Measurements from ENCODE around the gene MTF1. TPM values are rescaled to one million over a fixed set of nuclear protein-coding genes. Genes with fewer than 3 reads are reported as not detected.
"Not testable (repeated sequence)": the region's sequence is repeated elsewhere in the genome, so short reads cannot be mapped to it uniquely, and the experiment has no call there.

MTF1 gene
- 1.4 and 1.6 TPM in 2 replicates for total RNA-seq (2014; rRNA removed; shearing (Covaris generic))
- polyA plus RNA-seq (2015; cell fraction: cytosol; rRNA removed), result 2.7 and 3.0 TPM in 2 replicates
- 3.6 and 3.7 TPM in 2 replicates for polyA plus RNA-seq (2015; cell fraction: nucleus; rRNA removed)

DNA sequence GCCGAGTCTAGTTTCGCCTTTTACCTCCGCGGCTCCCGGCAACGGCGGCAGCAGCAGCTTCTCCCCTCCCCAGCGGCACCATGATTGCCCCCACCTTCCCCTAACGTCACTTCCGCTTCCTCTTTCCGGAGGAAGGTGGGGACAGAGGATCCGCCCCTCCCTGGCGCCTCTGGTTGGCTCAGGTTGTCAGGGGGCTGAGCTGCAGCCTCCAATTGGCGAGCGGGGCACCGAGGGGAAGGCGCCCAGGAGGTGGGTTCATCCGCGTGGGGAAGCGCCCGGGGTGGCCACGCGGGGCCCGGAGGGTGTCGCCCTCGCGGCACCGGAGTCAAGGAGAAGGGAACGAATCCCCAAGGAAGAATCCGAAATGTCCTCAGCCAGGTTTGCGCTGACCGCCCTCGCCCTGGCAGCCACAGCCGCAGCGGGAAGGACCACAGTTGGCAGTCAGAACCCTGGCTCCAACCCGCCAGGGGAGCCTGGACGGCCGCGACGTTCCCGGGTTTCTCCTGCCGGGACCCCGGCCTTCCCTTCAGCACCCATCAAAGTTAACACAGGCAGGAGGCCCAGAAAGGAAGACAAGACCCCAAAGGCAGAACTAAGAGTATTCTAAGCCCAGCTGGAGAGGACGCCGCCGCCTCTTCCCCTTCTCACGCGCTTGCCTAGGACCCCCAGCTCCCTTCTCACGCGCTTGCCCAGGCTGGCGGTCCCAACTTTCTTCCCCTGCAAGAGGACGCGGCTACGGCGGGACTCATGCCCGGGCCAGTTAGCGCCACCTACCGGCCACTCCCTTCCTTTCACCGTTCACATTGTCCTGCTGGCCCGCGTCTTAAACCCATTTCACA, at the start of gene MTF1:
MTF1 (minus strand) TSS at position 86 of the 839 bp plus-strand sequence. CDS start 1,934 bp downstream, outside the sequence.
- peak; percentile 96 for DNase-seq (ENCODE audit: low read depth, low spot score)
- in situ Hi-C loops (cut with HindIII; ENCODE audit: low pct_unique_long_range_greater_than_20kb, low sequenced_read_pairs), result no loop called here

DNA sequence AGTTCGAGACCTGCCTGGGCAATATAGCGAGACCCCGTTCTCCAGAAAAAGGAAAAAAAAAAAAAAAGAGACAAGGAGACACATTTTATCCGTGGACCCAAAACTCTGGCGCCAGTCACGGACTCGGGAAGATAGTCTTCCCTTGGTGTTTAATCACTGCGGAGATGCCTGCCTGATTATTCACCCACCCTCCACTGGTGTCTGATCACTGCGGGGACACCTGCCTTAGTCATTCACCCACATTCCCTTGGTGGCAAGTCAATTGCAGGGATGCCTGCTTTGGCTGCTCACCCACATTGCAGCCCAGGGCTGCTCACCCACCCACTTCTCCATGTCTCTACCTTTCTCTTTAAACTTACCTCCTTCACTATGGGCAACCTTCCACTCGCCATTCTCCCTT, 49.1 kb upstream of the MTF1 start:
- DNase-seq (ENCODE audit: low read depth, low spot score); in situ Hi-C loops (cut with HindIII; ENCODE audit: low pct_unique_long_range_greater_than_20kb, low sequenced_read_pairs): not testable (repeated sequence)

DNA sequence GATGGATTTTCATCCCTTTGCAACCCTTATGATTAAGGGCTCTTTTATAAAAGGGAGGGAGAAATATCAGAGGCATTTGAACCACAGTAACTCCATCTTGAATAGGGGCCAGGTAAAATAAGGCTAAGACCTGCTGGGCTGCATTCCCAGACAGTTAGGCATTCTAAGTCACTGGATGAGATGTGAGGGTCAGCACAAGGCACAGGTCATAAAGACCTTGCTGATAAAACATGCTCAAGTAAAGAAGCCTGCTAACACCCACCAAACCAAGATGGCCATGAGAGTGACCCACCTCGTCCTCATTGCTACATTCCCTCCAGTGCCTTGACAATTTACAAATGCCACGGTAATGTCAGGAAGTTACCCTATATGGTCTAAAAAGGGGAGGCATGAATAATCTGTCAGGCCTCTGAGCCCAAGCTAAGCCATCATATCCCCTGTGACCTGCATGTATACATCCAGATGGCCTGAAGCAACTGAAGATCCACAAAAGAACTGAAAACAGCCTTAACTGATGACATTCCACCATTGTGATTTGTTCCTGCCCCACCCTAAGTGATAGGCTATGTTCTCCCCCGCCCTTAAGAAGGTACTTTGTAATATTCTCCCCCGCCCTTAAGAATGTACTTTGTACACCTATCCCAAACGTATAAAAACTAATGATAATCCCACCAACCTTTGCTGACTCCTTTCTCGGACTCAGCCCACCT, 48.2 kb upstream of the MTF1 start:
- DNase-seq (ENCODE audit: low read depth, low spot score); in situ Hi-C loops (cut with HindIII; ENCODE audit: low pct_unique_long_range_greater_than_20kb, low sequenced_read_pairs): not testable (repeated sequence)

DNA sequence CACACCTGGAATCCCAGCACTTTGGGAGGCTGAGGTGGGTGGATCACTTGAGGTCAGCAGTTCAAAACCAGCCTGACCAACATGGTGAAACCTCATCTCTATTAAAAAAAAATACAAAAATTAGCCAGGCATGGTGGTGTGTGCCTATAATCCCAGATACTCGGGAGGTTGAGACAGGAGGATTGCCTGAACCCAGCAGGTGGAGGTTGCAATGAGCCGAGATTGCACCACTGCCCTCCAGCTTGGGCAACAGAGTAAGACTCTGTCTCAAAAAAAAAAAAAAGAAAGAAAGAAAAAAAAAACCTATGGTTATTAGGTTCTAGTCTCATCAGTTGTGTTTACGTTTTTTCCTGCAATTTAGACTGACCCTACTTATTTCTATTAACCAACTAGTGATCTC, 47.2 kb upstream of the MTF1 start:
- DNase-seq (ENCODE audit: low read depth, low spot score); in situ Hi-C loops (cut with HindIII; ENCODE audit: low pct_unique_long_range_greater_than_20kb, low sequenced_read_pairs): not testable (repeated sequence)

DNA sequence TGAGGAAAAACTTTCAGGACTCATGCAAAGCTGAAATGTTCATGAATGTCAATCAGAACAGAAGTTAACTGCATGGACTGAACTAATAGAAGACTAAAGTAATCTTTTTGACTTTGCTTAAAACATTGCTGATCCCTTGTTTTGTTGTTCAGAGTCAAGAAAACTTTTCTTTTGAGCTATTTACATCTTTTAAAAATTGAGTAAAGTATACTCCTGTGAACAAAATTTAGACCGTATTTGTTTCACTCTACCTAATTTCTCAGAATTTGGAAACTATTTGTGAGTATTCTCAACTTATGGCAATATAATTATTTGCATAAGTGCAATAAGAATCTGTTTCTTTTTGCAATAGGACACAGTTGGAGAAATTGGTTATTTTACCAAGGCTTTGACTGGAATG, 46.3 kb upstream of the MTF1 start:
- no peak for DNase-seq (ENCODE audit: low read depth, low spot score)
- in situ Hi-C loops (cut with HindIII; ENCODE audit: low pct_unique_long_range_greater_than_20kb, low sequenced_read_pairs), result no loop called here

DNA sequence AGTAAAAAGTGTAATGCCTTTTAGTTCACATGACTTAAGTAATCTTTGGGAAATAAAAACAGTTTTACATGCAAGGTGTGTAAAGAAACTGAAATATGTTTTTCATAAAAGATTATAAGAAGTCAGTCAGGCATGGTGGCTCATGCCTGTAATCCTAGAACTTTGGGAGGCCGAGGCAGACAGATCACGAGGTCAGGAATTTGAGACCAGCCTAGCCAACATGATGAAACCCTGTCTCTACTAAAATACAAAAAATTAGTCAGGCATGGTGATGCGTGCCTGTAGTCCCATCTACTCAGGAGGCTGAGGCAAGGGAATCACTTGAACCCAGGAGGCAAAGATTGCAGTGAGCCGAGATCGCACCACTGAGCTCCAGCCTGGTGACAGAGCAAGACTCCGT, 44.5 kb upstream of the MTF1 start:
- in situ Hi-C loops (cut with HindIII; ENCODE audit: low pct_unique_long_range_greater_than_20kb, low sequenced_read_pairs); DNase-seq (ENCODE audit: low read depth, low spot score): not testable (repeated sequence)

DNA sequence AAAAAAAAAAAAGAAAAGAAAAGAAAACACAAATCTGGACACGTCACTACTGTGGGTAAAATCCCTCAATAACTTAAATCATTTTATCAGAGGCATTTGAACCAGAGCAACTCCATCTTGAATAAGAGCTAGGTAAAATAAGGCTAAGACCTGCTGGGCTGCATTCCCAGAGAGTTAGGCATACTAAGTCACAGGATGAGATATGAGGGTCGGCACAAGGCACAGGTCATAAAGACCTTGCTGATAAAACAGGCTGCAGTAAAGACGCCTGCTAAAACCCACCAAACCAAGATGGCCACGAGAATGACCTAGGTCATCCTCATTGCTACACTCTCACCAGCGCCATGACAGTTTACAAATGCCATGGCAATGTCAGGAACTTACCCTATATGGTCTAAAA, 43.6 kb upstream of the MTF1 start:
- DNase-seq (ENCODE audit: low read depth, low spot score), result no peak
- in situ Hi-C loops (cut with HindIII; ENCODE audit: low pct_unique_long_range_greater_than_20kb, low sequenced_read_pairs), result no loop called here

DNA sequence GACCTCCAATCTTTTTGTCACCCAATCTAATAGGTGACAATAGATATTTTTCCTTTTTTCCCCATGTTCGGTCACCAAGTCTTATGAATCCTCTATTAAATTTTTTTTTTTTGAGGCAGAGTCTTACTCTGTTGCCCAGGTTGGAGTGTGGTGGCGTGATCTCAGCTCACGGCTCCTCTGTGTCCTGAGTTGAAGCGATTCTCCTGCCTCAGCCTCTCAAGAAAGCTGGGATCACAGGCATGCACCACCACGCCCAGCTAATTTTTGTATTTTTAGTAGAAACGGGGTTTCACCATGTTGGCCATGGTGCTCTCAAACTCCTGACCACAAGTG, 42.5 kb upstream of the MTF1 start:
- in situ Hi-C loops (cut with HindIII; ENCODE audit: low pct_unique_long_range_greater_than_20kb, low sequenced_read_pairs), result no loop called here
- DNase-seq (ENCODE audit: low read depth, low spot score), result no peak

DNA sequence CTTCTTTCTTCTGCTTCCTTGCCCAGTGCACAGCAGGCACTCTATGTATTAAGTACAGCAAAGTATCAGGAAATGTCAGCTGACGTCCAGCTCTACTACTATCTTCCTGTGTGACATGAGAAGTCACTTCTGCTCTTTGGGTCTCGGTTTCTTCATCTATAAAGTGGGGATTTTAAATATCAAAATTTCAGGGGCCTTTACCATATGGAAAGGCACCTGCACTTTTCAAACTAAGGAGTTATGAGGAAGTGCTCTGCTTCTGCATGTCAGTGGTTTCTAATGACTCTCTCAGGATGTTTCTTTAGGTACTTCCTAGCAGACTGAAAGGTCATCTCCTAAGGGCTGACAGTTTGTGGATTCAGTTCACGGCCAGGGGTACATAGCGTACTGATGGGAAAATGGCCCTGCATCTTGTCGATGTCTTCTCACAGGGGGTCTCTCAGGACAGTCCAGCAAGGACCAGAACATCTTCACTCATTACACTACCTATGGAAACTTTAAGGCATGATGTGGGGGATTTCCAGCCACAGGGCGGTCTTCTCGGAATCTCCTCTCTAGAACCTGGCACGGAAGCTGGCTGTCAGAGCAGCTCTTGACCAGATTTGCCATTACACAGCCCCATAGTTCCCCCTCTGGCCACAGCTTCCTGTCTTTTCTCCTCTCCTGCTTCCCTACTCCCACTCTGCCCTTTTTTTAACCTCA, 42.0 kb upstream of the MTF1 start:
- in situ Hi-C loops (cut with HindIII; ENCODE audit: low pct_unique_long_range_greater_than_20kb, low sequenced_read_pairs), result no loop called here
- no peak for DNase-seq (ENCODE audit: low read depth, low spot score)

DNA sequence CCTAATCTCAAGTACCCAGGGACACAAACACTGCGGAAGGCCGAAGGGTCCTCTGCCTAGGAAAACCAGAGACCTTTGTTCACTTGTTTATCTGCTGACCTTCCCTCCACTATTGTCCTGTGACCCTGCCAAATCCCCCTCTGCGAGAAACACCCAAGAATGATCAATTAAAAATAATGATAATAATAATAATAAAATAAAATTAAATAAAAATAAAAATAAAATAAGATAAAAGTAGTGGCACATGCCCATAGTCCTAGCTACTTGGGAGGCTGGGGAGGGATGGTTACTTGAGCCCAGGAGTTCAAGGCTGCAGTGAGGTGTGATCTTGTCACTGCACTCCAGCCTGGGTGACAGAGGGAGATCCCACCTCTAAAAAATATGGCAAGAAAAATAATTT, 38.2 kb upstream of the MTF1 start:
- in situ Hi-C loops (cut with HindIII; ENCODE audit: low pct_unique_long_range_greater_than_20kb, low sequenced_read_pairs); DNase-seq (ENCODE audit: low read depth, low spot score): not testable (repeated sequence)

DNA sequence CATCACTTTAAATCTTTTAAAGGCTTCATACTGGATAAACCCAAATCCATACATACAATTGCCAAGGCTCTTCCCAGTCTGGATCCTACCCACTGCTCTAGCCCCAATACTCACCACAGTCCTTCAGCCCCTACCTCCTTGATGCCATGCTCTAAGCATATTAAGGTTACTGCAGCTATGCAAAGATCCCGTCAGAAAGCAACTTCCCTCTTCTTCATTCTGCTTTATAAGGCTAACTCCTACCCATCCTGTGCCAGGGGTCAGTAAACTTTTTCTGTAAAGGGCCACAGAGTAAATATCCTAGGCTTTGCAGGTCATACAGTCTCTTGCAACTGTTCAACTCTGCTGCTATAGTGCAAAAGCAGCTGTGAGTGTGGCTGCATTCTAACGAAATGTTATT, 34.3 kb upstream of the MTF1 start:
- DNase-seq (ENCODE audit: low read depth, low spot score), result no peak
- in situ Hi-C loops (cut with HindIII; ENCODE audit: low pct_unique_long_range_greater_than_20kb, low sequenced_read_pairs), result no loop called here

DNA sequence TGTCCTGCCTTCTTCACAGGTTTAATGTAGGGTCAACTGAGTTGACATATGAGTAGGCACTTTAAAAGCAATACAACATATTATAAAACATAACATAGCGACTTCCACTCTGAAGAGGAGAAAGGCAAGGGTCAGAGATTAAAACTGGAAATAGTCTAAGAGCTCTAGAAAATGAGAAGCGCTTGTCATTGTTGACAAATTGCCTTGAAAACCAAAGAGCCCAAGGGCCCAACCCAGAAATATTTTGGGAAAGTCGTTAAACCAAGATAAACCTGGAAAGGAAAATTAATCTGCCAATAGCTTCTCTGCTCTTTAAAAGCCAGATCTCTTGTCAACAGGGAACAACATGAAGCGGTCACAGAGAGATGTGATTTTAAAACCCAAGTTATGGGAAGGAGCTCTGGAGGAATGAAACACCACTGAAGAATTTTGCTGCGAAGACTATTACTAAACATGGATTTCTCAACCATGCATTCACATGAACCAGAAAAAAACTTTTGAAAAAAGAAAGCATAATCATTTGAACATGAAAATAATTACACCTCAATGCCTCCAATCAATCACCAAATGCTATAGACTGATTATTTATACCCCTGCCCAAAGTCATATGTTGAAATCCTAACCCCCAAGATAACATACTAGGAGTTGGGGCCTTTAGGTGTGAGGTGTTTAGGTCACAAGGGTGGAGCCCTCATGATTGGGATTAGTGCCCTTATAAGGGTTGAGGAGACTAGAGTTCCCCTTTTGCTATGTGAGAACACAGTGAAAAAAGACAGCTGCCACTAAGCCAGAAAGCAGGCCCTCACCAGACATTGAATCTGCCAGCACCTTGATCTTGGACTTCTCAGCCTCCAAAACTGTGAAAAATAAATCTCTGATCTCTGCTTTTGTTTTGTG, 33.0 kb upstream of the MTF1 start:
- no peak for DNase-seq (ENCODE audit: low read depth, low spot score)
- in situ Hi-C loops (cut with HindIII; ENCODE audit: low pct_unique_long_range_greater_than_20kb, low sequenced_read_pairs), result no loop called here

DNA sequence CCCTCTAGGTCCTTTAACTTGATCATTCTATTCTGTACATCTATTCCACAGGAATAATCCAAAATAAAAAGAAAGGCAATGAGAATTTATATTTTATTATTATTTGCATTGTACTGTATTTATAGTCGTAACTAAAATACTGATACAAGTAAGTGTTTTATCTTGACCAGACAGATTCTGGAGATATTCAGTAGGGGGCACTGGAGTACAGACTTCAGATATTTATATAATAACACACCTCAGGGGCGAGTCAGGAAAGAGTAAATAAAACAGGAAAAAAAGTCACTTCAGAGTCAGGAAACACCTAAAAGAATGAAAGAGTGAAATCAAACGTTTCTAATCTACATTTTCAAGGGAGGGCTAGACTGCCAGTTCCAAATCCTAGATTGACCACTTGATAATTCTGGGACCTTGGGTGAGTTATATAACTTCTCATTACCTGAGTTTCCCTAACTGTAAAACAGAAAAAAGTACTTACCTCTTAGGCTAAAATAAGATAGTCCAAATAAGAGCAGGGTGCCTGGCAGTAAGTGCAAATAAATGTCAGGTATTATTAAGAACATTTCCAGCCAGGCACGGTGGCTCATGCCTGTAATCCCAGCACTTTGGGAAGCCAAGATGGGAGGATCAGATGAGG, 31.1 kb upstream of the MTF1 start:
- in situ Hi-C loops (cut with HindIII; ENCODE audit: low pct_unique_long_range_greater_than_20kb, low sequenced_read_pairs), result no loop called here
- DNase-seq (ENCODE audit: low read depth, low spot score), result peak; percentile 53

DNA sequence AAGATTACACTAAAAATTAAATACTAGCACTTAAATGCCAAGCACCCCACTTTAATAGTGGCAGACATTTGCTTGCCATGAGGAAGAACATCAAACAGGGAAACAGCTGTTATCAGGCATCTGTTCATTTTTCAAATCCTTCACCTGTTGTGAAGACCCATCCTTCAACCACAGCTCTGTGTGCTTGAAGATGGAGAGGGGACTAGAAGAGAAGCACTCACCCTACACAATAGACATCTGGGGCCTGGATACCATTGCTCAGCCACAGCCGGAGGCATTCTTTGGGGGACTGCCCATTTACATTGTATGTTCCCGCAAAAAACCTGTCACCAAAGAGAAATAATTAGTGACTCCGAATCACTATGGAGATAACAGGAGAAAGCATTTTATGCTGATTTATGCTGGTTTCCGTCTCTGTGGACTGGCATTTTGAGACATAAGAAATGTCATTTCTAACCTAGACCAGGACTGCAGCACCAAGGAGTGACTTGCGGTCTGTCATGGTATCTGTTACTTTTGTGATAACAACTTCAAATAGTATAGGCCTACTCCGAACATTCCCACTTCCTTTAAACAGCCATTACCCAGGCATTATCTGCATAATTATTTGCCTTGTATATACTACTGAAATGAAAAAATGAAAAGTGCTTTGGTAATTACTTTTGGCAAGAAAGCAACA, 28.8 kb upstream of the MTF1 start:
- in situ Hi-C loops (cut with HindIII; ENCODE audit: low pct_unique_long_range_greater_than_20kb, low sequenced_read_pairs), result no loop called here
- no peak for DNase-seq (ENCODE audit: low read depth, low spot score)

DNA sequence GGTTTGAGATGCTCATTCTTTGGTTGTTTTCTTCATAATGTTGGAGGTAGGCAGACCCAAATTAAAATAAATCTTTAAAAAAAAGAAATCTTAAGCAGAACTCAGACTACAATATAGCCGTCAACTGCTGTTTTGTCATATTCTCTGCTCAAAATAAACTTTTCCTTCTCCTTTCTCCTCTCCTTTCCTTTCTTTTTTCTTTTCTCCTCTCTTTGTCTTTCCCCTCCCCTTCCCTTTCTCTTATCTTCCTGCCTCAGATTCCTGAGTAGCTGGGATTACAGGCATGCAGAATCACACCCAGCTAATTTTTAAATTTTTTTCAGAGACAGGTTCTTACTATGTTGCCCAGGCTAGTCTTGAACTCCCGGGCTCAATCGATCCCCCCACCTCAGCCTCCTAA, 24.8 kb upstream of the MTF1 start:
- in situ Hi-C loops (cut with HindIII; ENCODE audit: low pct_unique_long_range_greater_than_20kb, low sequenced_read_pairs), result no loop called here
- no peak for DNase-seq (ENCODE audit: low read depth, low spot score)

DNA sequence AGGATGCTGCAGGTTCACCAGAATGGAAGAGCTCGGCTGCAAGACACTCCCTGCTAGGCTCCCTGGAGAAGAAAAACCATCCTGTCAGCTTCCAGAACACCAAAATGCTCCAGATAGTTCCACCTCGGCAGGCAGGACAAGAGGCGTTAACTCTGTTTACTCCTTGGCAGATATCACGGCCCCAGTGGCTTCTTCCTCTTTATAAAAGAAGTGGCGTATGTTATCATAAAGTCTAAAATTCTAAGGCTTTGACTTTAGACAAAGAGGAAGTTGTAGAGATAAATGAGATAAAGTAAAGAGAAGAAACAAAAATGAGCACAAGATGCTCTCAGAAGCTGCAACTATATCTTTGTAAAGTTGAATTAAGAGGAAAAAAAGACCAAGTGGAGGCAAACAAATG, 24.3 kb upstream of the MTF1 start:
- DNase-seq (ENCODE audit: low read depth, low spot score), result no peak
- in situ Hi-C loops (cut with HindIII; ENCODE audit: low pct_unique_long_range_greater_than_20kb, low sequenced_read_pairs), result no loop called here
